Neural crest cell (in vitro differentiated cells): Measurements from ENCODE around the gene TCF25. TPM values are rescaled to one million over a fixed set of nuclear protein-coding genes. Genes with fewer than 3 reads are reported as not detected.
A peak's percentile ranks its signal among the peaks of the same experiment; 100 is the strongest.

Experiments
- DNase-seq: peaks from one replicate; pipeline ENCODE4 v3.0.0; 2021; ENCODE audit warnings: low read depth, mixed read lengths, low spot score
- H3K27ac Mint-ChIP-seq: one replicate; pipeline ENCODE4 v1.8.0; 2021; ENCODE audit warnings: mild to moderate bottlenecking, mixed read lengths; ENCODE audit not compliant: unreplicated experiment
- H3K27me3 Mint-ChIP-seq: 2 replicates; pipeline ENCODE4 v1.8.0; 2021; ENCODE audit warnings: low read depth, mild to moderate bottlenecking, mixed read lengths
- H3K36me3 Mint-ChIP-seq: 2 replicates; pipeline ENCODE4 v1.8.0; 2021; ENCODE audit warnings: low read depth, mild to moderate bottlenecking, mixed read lengths
- H3K4me1 Mint-ChIP-seq: 2 replicates; pipeline ENCODE4 v1.8.0; 2021; ENCODE audit warnings: mixed read lengths
- H3K4me3 Mint-ChIP-seq: one replicate; pipeline ENCODE4 v1.8.0; 2021; ENCODE audit warnings: mild to moderate bottlenecking, mixed read lengths
- H3K9me3 Mint-ChIP-seq: 2 replicates; pipeline ENCODE4 v1.8.0; 2021; ENCODE audit warnings: mixed read lengths
- CTCF ChIP-seq: fragments of 200-600 bp; sonication (generic); conservative IDR thresholded peaks from 2 replicates; pipeline ENCODE4 v1.5.0; 2021; ENCODE audit warnings: antibody characterized with exemption, mild to moderate bottlenecking
- total RNA-seq: library from RNA; stranded (reverse); gene quantifications from 2 replicates; pipeline ENCODE4 v1.2.1, GENCODE V29; 2021

The TCF25 gene
- total RNA-seq, 1 donor from 2014 or later = 209 TPM

DNA sequence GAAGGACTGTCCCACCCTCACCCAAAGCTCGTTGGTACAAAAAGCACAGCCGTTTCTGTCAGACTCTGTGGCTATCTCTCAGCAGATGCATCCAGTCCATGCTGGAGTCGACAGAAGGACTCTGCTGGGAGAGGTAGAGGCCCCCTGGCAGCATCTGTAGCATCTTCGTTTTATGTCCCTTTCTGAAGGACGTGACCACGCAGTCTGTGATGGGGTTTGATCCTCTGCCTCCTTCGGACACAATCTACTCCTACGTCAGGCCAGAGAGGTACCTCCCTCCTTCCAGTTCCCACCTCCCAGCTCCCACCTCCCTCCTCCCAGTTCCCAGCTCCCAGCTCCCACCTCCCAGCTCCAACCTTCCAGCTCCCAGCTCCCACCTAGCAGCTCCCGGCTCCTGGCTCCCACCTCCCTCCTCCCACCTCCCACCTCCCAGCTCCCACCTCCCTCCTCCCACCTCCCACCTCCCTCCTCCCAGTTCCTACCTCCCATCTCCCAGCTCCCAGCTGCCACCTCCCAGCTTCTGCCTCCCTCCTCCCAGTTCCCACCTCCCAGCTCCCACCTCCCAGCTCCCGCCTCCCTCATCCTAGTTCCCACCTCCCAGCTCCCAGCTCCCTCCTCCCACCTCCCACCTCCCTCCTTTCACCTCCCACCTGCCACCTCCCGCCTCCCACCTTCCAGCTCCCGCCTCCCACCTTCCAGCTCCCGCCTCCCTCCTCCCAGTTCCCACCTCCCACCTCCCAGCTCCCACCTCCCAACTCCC lies 33.8 kb downstream of the TCF25 start:
- no peak for DNase-seq
- TF ChIP-seq CTCF = no peak
- no peaks in the 10 kb centered on the region for H3K4me1 Mint-ChIP-seq
- no peaks in the 10 kb centered on the region for H3K27me3 Mint-ChIP-seq
- H3K27ac Mint-ChIP-seq = no peak overlapping the region
- H3K36me3 Mint-ChIP-seq = peaks cover 25% of the 10 kb centered on the region
- no peak overlapping the region for H3K4me3 Mint-ChIP-seq
- no peaks in the 10 kb centered on the region for H3K9me3 Mint-ChIP-seq

- Mint-ChIP-seq H3K36me3 (peaks cover 25% of the 10 kb centered on the region), H3K27me3 (no peaks in the 10 kb centered on the region), H3K9me3 (no peaks in the 10 kb centered on the region), H3K4me1 (no peaks in the 10 kb centered on the region), H3K4me3 (no peak overlapping the region), H3K27ac (no peak overlapping the region)
- no peak for DNase-seq
- TF ChIP-seq CTCF = no peak
Observed at GRCh38 chr16:89908236-89908635, 34.8 kb downstream of the TCF25 start.

- peaks cover 23% of the 10 kb centered on the region for H3K36me3 Mint-ChIP-seq
- DNase-seq = peak; percentile 71
- H3K27me3 Mint-ChIP-seq = no peaks in the 10 kb centered on the region
- H3K27ac Mint-ChIP-seq = no peak overlapping the region
- peak; percentile 89 for TF ChIP-seq CTCF
- H3K9me3 Mint-ChIP-seq = no peaks in the 10 kb centered on the region
- H3K4me1 Mint-ChIP-seq = peaks cover 2% of the 10 kb centered on the region
- no peak overlapping the region for H3K4me3 Mint-ChIP-seq
Observed at GRCh38 chr16:89909777-89910716, 36.7 kb downstream of the TCF25 start.

GRCh38 chr16:89910717-89911354 lies 37.4 kb downstream of the TCF25 start:
- Mint-ChIP-seq H3K4me3 (no peak overlapping the region), H3K27ac (no peak overlapping the region), H3K9me3 (no peaks in the 10 kb centered on the region), H3K36me3 (peaks cover 19% of the 10 kb centered on the region), H3K27me3 (no peaks in the 10 kb centered on the region), H3K4me1 (peaks cover 8% of the 10 kb centered on the region)
- TF ChIP-seq CTCF = no peak
- no peak for DNase-seq

DNA sequence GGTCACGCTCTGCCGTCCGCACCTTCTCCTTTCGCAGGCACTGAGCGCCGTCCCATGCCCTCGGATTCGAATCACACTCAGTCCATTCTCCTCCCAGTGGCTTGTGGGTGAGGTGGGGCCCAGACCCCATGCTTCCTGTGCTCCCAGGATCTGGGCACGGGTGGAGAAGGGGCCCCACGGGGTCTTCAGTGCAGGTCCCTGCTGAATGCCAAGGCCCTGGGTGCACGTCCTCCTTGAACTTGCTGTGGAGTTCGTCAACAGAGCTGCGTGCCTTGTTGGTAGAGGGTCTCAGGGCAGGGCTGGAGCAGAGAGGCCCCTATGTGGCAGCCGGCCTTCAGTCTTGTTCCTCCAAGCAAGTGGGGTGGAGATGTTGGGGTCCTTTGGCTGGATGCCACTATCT lies 38.0 kb downstream of the TCF25 start:
- H3K27ac Mint-ChIP-seq = no peak overlapping the region
- TF ChIP-seq CTCF = no peak
- H3K4me3 Mint-ChIP-seq = no peak overlapping the region
- peaks cover 14% of the 10 kb centered on the region for H3K36me3 Mint-ChIP-seq
- no peak for DNase-seq
- peaks cover 13% of the 10 kb centered on the region for H3K4me1 Mint-ChIP-seq
- no peaks in the 10 kb centered on the region for H3K9me3 Mint-ChIP-seq
- no peaks in the 10 kb centered on the region for H3K27me3 Mint-ChIP-seq
